AG04450 (cell line): ENCODE measurements around the gene SPTBN2. TPM values are rescaled to one million over a fixed set of nuclear protein-coding genes. Genes with fewer than 3 reads are reported as not detected.
A peak's percentile ranks its signal among the peaks of the same experiment; 100 is the strongest.

ENCODE experiments used
- CTCF ChIA-PET: fragments of 300-600, 350-600 bp; formaldehyde crosslinking; extraction: SDS; loops from one replicate; lab custom pipeline; 2022; ENCODE audit warnings: antibody characterized with exemption, inconsistent platforms; lab: Charles Lee
- POLR2A ChIA-PET: fragments of 350-600 bp; formaldehyde crosslinking; extraction: SDS; loops from one replicate; lab custom pipeline; 2021; ENCODE audit warnings: antibody characterized with exemption, inconsistent platforms; lab: Yijun Ruan, JAX
- DNase-seq: peaks from one replicate; pipeline ENCODE4 v3.0.0-alpha.2; 2011; ENCODE audit warnings: low read depth, low spot score
- H3K27ac ChIP-seq: one replicate; pipeline ENCODE4 v1.5.1; 2012; ENCODE audit warnings: low read depth, low read length, control low read depth
- H3K27me3 ChIP-seq: one replicate; pipeline ENCODE4 v1.6.0; 2012; ENCODE audit warnings: low read length; ENCODE audit not compliant: control insufficient read depth, insufficient read depth
- H3K4me3 ChIP-seq: 2 replicates; pipeline ENCODE4 v1.5.1; 2011; ENCODE audit warnings: mild to moderate bottlenecking, low read depth, low read length, control low read depth
- H3K9me3 ChIP-seq: 2 replicates; pipeline ENCODE4 v1.5.1; 2012; ENCODE audit warnings: low read length; ENCODE audit not compliant: control insufficient read depth, insufficient read depth
- CTCF ChIP-seq: IDR thresholded peaks from 2 replicates; pipeline ENCODE4 v1.5.1; 2011; ENCODE audit warnings: low read depth, low read length, control low read depth, inconsistent platforms
- polyA plus RNA-seq: library from polyadenylated mRNA; depleted of rRNA; stranded (reverse); fragments of >200 nt; gene quantifications from 2 replicates; pipeline ENCODE4 v1.2.3, GENCODE V29; 2011

SPTBN2 gene
- polyA plus RNA-seq, 1 experiment = 0.09 TPM

- TF ChIP-seq CTCF = no peak
- CTCF ChIA-PET = interaction anchor here (0.5 to 2.5 kb wide), 8 partner anchors 9 to 282 kb away, joined by 3 to 29 read pairs (median 4); partner anchors contain the start of genes ACTN3 and ZDHHC24
- Histone ChIP-seq H3K4me3 (peak overlapping the region; percentile 76), H3K9me3 (no peaks in the 10 kb centered on the region; the same call in 1 of the 2 replicates), H3K27ac (peak overlapping the region; percentile 96), H3K27me3 (no peaks in the 10 kb centered on the region)
- POLR2A ChIA-PET = interaction anchor here (0.7 to 2.4 kb wide), 7 partner anchors 15 to 238 kb away, joined by 3 to 20 read pairs (median 4); partner anchors contain the start of genes ACTN3, MRPL11, RBM4 and ZDHHC24
- no peak for DNase-seq
These were observed 52.0 kb downstream of the SPTBN2 start for GRCh38 chr11:66676931-66677598.

GRCh38 chr11:66676282-66676919 is 52.6 kb downstream of the SPTBN2 start:
- ChIA-PET CTCF (interaction anchor here (0.5 to 2.5 kb wide), 3 partner anchors 98 to 283 kb away, joined by 3 to 29 read pairs (median 3); no protein-coding TSS in a partner anchor), POLR2A (interaction anchor here (2.4 kb wide), 1 partner anchor 38 kb away, joined by 20 read pairs; the partner anchor contains the start of gene RBM4)
- Histone ChIP-seq H3K27me3 (no peaks in the 10 kb centered on the region), H3K27ac (peak overlapping the region; percentile 96), H3K4me3 (peak overlapping the region; percentile 76), H3K9me3 (no peaks in the 10 kb centered on the region; the same call in 1 of the 2 replicates)
- no peak for TF ChIP-seq CTCF
- no peak for DNase-seq

GRCh38 chr11:66674964-66675602 is 53.9 kb downstream of the SPTBN2 start:
- ChIA-PET CTCF (no interaction called here), POLR2A (interaction anchor here (0.7 kb wide), 1 partner anchor 506 kb away, joined by 3 read pairs; no protein-coding TSS in a partner anchor)
- peak overlapping the region; percentile 17; the same call in 1 of the 2 replicates for H3K4me3 ChIP-seq
- no peaks in the 10 kb centered on the region; the same call in 1 of the 2 replicates for H3K9me3 ChIP-seq
- DNase-seq = no peak
- H3K27me3 ChIP-seq = no peaks in the 10 kb centered on the region
- no peak for TF ChIP-seq CTCF
- no peak overlapping the region for H3K27ac ChIP-seq

GRCh38 chr11:66670816-66671215 is 58.2 kb downstream of the SPTBN2 start:
- Histone ChIP-seq H3K9me3 (no peaks in the 10 kb centered on the region), H3K27me3 (no peaks in the 10 kb centered on the region), H3K27ac (no peak overlapping the region), H3K4me3 (no peak overlapping the region)
- CTCF ChIA-PET = interaction anchor here (1.4 kb wide), 1 partner anchor 8 kb away, joined by 5 read pairs; no protein-coding TSS in a partner anchor
- POLR2A ChIA-PET = interaction anchor here (0.6 to 1.2 kb wide), 2 partner anchors 24 to 131 kb away, joined by 4 to 7 read pairs; no protein-coding TSS in a partner anchor
- no peak for DNase-seq
- TF ChIP-seq CTCF = no peak
